Keratinocyte (primary cell): ENCODE measurements around the gene EXOSC9. TPM values are rescaled to one million over a fixed set of nuclear protein-coding genes. Genes with fewer than 3 reads are reported as not detected.
A peak's percentile ranks its signal among the peaks of the same experiment; 100 is the strongest.

Experiments used
- DNase-seq: peaks from one replicate; pipeline ENCODE4 v3.0.0-alpha.2; 2011; ENCODE audit warnings: low read depth, missing footprints, low spot score
- FAIRE-seq: peaks from 2 replicates; lab custom pipeline; 2011; peaks lifted over from hg19 to GRCh38; lab: Jason Lieb, UNC
- H2AFZ ChIP-seq: 2 replicates; pipeline ENCODE4 v1.6.0; 2012; ENCODE audit warnings: low read length, control low read depth, inconsistent platforms; ENCODE audit not compliant: control insufficient read depth
- H3K27ac ChIP-seq: 2 replicates; pipeline ENCODE4 v1.5.1; 2011; ENCODE audit warnings: low read length; ENCODE audit not compliant: control insufficient read depth, insufficient read depth
- H3K27me3 ChIP-seq: 3 replicates; pipeline ENCODE4 v1.6.0; 2011; ENCODE audit warnings: low read length; ENCODE audit not compliant: control insufficient read depth, insufficient read depth; ENCODE audit errors: extremely low read depth
- H3K36me3 ChIP-seq, 2 experiments: 2 replicates in 1 of 2; 3 replicates in 1 of 2; pipeline ENCODE4 v1.5.1; 2011; ENCODE audit warnings: low read length in 2 of 2, mild to moderate bottlenecking in 1 of 2; ENCODE audit not compliant: control insufficient read depth in 2 of 2, insufficient read depth in 2 of 2; ENCODE audit errors: extremely low read depth in 1 of 2
- H3K4me1 ChIP-seq: 3 replicates; pipeline ENCODE4 v1.5.1; 2011; ENCODE audit warnings: low read length; ENCODE audit not compliant: control insufficient read depth, insufficient read depth; ENCODE audit errors: extremely low read depth
- H3K4me2 ChIP-seq: 3 replicates; pipeline ENCODE4 v1.6.0; 2011; ENCODE audit warnings: low read depth, low read length; ENCODE audit not compliant: control insufficient read depth, insufficient read depth; ENCODE audit errors: extremely low read depth
- H3K4me3 ChIP-seq, 3 experiments: fragments of 200-600 bp in 1 of 3; sonication (generic) in 1 of 3; 2 replicates in 2 of 3; 3 replicates in 1 of 3; pipeline ENCODE4 v1.5.1; 2011 to 2016; ENCODE audit warnings: low read length in 3 of 3, mild to moderate bottlenecking in 3 of 3, control low read depth in 2 of 3, inconsistent platforms in 1 of 3, low read depth in 1 of 3, mixed read lengths in 1 of 3, mixed run types in 1 of 3, moderate library complexity in 1 of 3; ENCODE audit not compliant: control insufficient read depth in 2 of 3, insufficient read depth in 2 of 3; ENCODE audit errors: extremely low read depth in 1 of 3
- H3K79me2 ChIP-seq: 2 replicates; pipeline ENCODE4 v1.6.0; 2012; ENCODE audit warnings: low read length; ENCODE audit not compliant: control insufficient read depth, insufficient read depth
- H3K9ac ChIP-seq: 3 replicates; pipeline ENCODE4 v1.6.0; 2011; ENCODE audit warnings: low read length; ENCODE audit not compliant: control insufficient read depth, insufficient read depth; ENCODE audit errors: extremely low read depth
- H3K9me1 ChIP-seq: 3 replicates; pipeline ENCODE4 v1.6.0; 2011; ENCODE audit warnings: low read length; ENCODE audit not compliant: control insufficient read depth, insufficient read depth; ENCODE audit errors: extremely low read depth
- H3K9me3 ChIP-seq: 2 replicates; pipeline ENCODE4 v1.5.1; 2012; ENCODE audit warnings: low read depth, low read length; ENCODE audit not compliant: control insufficient read depth
- H4K20me1 ChIP-seq: 3 replicates; pipeline ENCODE4 v1.6.0; 2011; ENCODE audit warnings: low read length; ENCODE audit not compliant: control insufficient read depth, insufficient read depth; ENCODE audit errors: extremely low read depth
- EZH2 ChIP-seq: IDR thresholded peaks from one replicate; pipeline ENCODE4 v1.6.1; 2012; ENCODE audit warnings: inconsistent platforms, mild to moderate bottlenecking, low read length, moderate library complexity
- dilution Hi-C: fragments of 300-500 bp; cut with MboI; formaldehyde crosslinking; loops from one replicate; pipeline ENCODE4 v1.7.0; 2020; ENCODE audit warnings: low sequenced_read_pairs; ENCODE audit not compliant: extremely low pct_ligation_motif_present
- polyA plus RNA-seq, 5 experiments: library from polyadenylated mRNA; depleted of rRNA in 3 of 5; stranded (reverse) in 3 of 5; stranded (forward) in 1 of 5; unstranded in 1 of 5; fragments of >200 nt; gene quantifications; 1 replicate in 1 of 5; 2 replicates in 3 of 5; 3 replicates in 1 of 5; pipeline versions ENCODE4 v1.2.1 to v1.2.3, GENCODE V29; 2011 to 2012; ENCODE audit warnings: missing spikeins in 2 of 5, low read depth in 1 of 5, low replicate concordance in 1 of 5
- TF ChIP-seq, protein P1 (sequence below), 3 experiments: IDR thresholded peaks in 1 of 3; conservative IDR thresholded peaks in 1 of 3; optimal IDR thresholded peaks in 1 of 3; 2 replicates in 2 of 3; 3 replicates in 1 of 3; pipeline versions ENCODE3 to v1.5.1; 2011; ENCODE audit warnings: low read length in 3 of 3, mild to moderate bottlenecking in 3 of 3, moderate library complexity in 2 of 3, control low read depth in 1 of 3, inconsistent platforms in 1 of 3; ENCODE audit not compliant: insufficient read depth in 2 of 3; ENCODE audit errors: extremely low read depth in 1 of 3

EXOSC9 gene
- polyA plus RNA-seq, 1 donor (not counting 4 experiments of a cell fraction or from before 2014, with no cell fraction given): 35.4 TPM

DNA sequence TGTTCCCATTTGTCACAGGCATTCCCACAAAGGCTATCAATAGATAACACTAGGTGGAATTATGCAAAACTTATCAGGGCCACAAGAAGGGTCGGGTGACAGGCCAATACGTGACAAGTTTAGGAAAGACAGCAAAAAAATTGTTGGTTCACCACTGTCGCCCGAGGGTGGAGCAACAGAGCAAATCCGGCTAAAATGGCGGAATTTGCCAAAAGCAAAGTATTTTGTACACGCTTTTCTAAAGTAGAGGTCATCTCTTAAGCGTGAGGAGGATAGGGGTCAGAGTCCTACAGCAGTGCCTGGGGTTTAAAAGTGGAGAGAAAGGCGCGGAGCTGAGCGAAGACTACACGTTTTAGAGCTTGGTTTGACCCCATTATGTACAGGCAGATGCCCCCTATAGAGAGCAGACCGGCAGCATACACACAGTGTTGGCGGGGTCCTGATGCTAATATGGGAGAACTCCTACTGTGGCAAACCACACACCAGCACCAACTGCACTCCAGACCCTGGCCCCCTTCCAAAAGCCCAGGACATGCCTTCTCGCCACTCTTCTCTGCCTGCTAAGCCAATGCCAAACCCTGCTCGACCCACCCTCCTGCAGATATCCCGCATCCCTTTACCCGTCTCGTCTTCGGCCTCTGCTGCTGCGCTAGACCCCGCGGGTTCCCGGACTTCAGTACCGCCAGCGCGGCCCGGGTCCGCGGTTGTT, 21.8 kb downstream of the EXOSC9 start:
- DNase-seq: no peak
- TF ChIP-seq, protein P1, sequence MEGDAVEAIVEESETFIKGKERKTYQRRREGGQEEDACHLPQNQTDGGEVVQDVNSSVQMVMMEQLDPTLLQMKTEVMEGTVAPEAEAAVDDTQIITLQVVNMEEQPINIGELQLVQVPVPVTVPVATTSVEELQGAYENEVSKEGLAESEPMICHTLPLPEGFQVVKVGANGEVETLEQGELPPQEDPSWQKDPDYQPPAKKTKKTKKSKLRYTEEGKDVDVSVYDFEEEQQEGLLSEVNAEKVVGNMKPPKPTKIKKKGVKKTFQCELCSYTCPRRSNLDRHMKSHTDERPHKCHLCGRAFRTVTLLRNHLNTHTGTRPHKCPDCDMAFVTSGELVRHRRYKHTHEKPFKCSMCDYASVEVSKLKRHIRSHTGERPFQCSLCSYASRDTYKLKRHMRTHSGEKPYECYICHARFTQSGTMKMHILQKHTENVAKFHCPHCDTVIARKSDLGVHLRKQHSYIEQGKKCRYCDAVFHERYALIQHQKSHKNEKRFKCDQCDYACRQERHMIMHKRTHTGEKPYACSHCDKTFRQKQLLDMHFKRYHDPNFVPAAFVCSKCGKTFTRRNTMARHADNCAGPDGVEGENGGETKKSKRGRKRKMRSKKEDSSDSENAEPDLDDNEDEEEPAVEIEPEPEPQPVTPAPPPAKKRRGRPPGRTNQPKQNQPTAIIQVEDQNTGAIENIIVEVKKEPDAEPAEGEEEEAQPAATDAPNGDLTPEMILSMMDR (optimal IDR thresholded peaks at IDR 0.05 in 1 of 3, IDR thresholded peaks at IDR 0.05 in 1 of 3, conservative IDR thresholded peaks at IDR 0.05 in 1 of 3; ENCODE audit: extremely low read depth in 1 of 3, insufficient read depth in 2 of 3, low read length in 3 of 3): no peak
- TF ChIP-seq EZH2: no peak
- Histone ChIP-seq H3K4me3 (peak overlapping the region; percentile 74 to 94 (median 91)), H3K9ac (peak overlapping the region; percentile 64), H3K4me1 (peaks cover 8% of the 10 kb centered on the region), H2AFZ (peak overlapping the region; percentile 81), H3K9me1 (no peaks in the 10 kb centered on the region), H3K27ac (peak overlapping the region; percentile 53), H3K27me3 (no peaks in the 10 kb centered on the region), H3K36me3 (peaks cover 6 to 9% of the 10 kb centered on the region in 2 experiments), H3K9me3 (no peaks in the 10 kb centered on the region), H3K79me2 (peaks cover 30% of the 10 kb centered on the region), H3K4me2 (peak overlapping the region; percentile 57), H4K20me1 (no peaks in the 10 kb centered on the region)
- peak; percentile 36 for FAIRE-seq
- dilution Hi-C loops: no loop called here

DNA sequence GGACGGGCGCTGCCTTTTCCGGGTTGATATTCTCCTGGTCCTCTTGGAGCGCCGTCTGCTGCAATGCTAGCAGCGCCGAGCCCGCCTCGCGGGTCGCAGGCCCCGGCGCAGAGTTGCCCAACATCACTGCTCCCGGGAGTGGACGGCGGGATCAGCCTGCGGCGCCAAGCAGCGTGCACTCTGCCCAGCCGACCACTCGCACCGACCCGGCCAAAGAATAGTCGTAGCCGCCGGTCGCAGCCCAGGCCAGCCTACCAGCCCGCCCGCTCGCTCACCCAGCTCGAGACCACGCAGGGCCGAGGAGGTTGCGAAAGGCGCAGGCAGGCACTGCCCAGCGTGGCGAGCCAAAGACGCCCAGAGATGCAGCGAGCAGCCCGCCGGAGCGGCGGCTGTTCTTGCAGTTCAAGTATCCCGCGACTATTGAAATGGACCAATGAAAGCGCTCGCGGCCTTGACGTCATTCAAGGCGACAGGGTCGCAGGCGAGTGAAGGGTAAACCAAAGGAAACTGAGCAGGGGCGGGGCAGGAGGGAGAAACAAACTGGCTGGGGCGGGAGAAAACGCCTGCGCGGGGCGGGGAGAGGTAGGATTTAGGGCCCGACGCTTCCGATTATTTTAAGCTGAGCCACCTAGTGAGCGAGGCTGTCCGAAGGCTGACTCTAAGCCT, 22.5 kb downstream of the EXOSC9 start, which contains the start of gene CCNA2:
Gene CCNA2 (minus strand): TSS at position 379 of the 666 bp plus-strand sequence. CDS start 255 bp downstream, at position 124.
- peak within 1 kb of the TSS; percentile 80 for H3K27ac ChIP-seq
- peak within 1 kb of the TSS; percentile 96 for H2AFZ ChIP-seq
- H4K20me1 ChIP-seq: no peaks in the 10 kb centered on the region
- H3K79me2 ChIP-seq: peaks cover 30% of the 10 kb centered on the region
- dilution Hi-C loops: no loop called here
- peaks cover 8% of the 10 kb centered on the region for H3K4me1 ChIP-seq
- H3K36me3 ChIP-seq: peaks cover 6 to 9% of the 10 kb centered on the region in 2 experiments
- H3K4me3 ChIP-seq: peak within 1 kb of the TSS; percentile 74 to 94 (median 91)
- H3K9me1 ChIP-seq: no peaks in the 10 kb centered on the region
- H3K4me2 ChIP-seq: peak within 1 kb of the TSS; percentile 81
- no peak for TF ChIP-seq EZH2
- TF ChIP-seq, protein P1 (optimal IDR thresholded peaks at IDR 0.05 in 1 of 3, IDR thresholded peaks at IDR 0.05 in 1 of 3, conservative IDR thresholded peaks at IDR 0.05 in 1 of 3; ENCODE audit: extremely low read depth in 1 of 3, insufficient read depth in 2 of 3, low read length in 3 of 3): no peak
- DNase-seq (peak; percentile 83), FAIRE-seq (no peak)
- no peaks in the 10 kb centered on the region for H3K27me3 ChIP-seq
- H3K9ac ChIP-seq: peak within 1 kb of the TSS; percentile 64
- H3K9me3 ChIP-seq: no peaks in the 10 kb centered on the region
